SK-N-SH (cell line): ENCODE measurements around the gene ALX1.

Source experiments
- EP300 ChIP-seq, 2 experiments: IDR thresholded peaks; 2 replicates each; pipeline versions ENCODE4 v1.4.0 to v1.6.1; 2012; ENCODE audit warnings: borderline replicate concordance in 1 of 2, low read depth in 1 of 2, low read length in 1 of 2
- FOXJ3 ChIP-seq: sonication (generic); formaldehyde crosslinking; IDR thresholded peaks from 2 replicates; pipeline ENCODE4 v1.5.1; 2020; ENCODE audit warnings: mild to moderate bottlenecking, missing genetic modification reagents
- FOXM1 ChIP-seq: IDR thresholded peaks from 2 replicates; pipeline ENCODE4 v1.4.0; 2012; ENCODE audit warnings: low read depth, mild to moderate bottlenecking
- GABPA ChIP-seq: IDR thresholded peaks from 2 replicates; pipeline ENCODE4 v1.4.0; 2012; ENCODE audit warnings: low read depth, mild to moderate bottlenecking
- JUND ChIP-seq: IDR thresholded peaks from 2 replicates; pipeline ENCODE4 v1.4.0; 2012
- POLR2AphosphoS5 ChIP-seq: IDR thresholded peaks from 2 replicates; pipeline ENCODE4 v1.6.1; 2012; ENCODE audit warnings: low read depth, low read length
- RAD21 ChIP-seq: IDR thresholded peaks from 2 replicates; pipeline ENCODE4 v1.6.1; 2012; ENCODE audit warnings: mild to moderate bottlenecking, low read length
- SMC3 ChIP-seq: IDR thresholded peaks from 2 replicates; pipeline ENCODE4 v1.6.1; 2012; ENCODE audit warnings: low read depth, low read length, improper control_type of control experiment
- TAF1 ChIP-seq: IDR thresholded peaks from 2 replicates; pipeline ENCODE4 v1.6.1; 2012; ENCODE audit warnings: low read depth, mild to moderate bottlenecking, low read length, moderate library complexity, borderline replicate concordance
- TCF12 ChIP-seq: IDR thresholded peaks from 2 replicates; pipeline ENCODE4 v1.4.0; 2012
- TF ChIP-seq, protein P1 (sequence below): fragments of 200-600 bp; sonication (generic); IDR thresholded peaks from 2 replicates; pipeline ENCODE4 v1.6.1; 2017; ENCODE audit warnings: antibody characterized with exemption, mild to moderate bottlenecking, moderate library complexity
- TF ChIP-seq, protein P2 (sequence below): IDR thresholded peaks from 2 replicates; pipeline ENCODE4 v1.4.0; 2012; ENCODE audit warnings: low read depth
- TF ChIP-seq, protein P3 (sequence below): fragments of 150-350 bp; IDR thresholded peaks from 2 replicates; pipeline ENCODE4 v1.6.1; 2017; ENCODE audit warnings: antibody characterized with exemption, low read length, low read depth, borderline replicate concordance
- TF ChIP-seq, protein P4 (sequence below): IDR thresholded peaks from 2 replicates; pipeline ENCODE4 v1.4.0; 2012; ENCODE audit warnings: low read depth, borderline replicate concordance

DNA sequence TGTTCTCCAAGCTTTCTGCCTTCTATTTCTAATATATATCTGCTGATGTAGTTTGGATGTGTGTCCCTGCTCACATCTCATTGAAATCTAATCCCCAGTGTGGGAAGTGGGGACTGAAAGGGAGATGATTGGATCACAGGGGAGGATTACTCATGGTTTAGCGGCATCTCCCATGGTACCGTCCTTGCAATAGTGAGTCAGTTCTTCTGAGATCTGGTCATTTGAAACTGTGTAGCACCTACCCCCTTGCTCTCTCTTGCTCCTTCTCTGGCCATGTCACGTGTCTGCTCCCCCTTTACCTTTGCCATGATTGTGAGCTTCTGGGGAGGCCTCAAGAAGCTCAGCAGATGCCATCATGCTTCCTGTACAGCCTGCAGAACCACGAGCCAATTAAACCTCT, 26.2 kb upstream of the ALX1 start:
- TF ChIP-seq, protein P1, sequence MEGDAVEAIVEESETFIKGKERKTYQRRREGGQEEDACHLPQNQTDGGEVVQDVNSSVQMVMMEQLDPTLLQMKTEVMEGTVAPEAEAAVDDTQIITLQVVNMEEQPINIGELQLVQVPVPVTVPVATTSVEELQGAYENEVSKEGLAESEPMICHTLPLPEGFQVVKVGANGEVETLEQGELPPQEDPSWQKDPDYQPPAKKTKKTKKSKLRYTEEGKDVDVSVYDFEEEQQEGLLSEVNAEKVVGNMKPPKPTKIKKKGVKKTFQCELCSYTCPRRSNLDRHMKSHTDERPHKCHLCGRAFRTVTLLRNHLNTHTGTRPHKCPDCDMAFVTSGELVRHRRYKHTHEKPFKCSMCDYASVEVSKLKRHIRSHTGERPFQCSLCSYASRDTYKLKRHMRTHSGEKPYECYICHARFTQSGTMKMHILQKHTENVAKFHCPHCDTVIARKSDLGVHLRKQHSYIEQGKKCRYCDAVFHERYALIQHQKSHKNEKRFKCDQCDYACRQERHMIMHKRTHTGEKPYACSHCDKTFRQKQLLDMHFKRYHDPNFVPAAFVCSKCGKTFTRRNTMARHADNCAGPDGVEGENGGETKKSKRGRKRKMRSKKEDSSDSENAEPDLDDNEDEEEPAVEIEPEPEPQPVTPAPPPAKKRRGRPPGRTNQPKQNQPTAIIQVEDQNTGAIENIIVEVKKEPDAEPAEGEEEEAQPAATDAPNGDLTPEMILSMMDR, result no peak
- no peak for TF ChIP-seq FOXM1
- no peak for TF ChIP-seq GABPA
- TF ChIP-seq TCF12, result no peak
- TF ChIP-seq RAD21, result no peak
- no peak for TF ChIP-seq EP300 (IDR thresholded peaks at IDR 0.05; ENCODE audit: borderline replicate concordance in 1 of 2, low read depth in 1 of 2, low read length in 1 of 2)
- no peak for TF ChIP-seq SMC3
- TF ChIP-seq POLR2AphosphoS5, result no peak
- TF ChIP-seq, protein P2, sequence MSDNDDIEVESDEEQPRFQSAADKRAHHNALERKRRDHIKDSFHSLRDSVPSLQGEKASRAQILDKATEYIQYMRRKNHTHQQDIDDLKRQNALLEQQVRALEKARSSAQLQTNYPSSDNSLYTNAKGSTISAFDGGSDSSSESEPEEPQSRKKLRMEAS, result no peak
- no peak for TF ChIP-seq FOXJ3 (CRISPR knock-in tag)
- TF ChIP-seq, protein P3, sequence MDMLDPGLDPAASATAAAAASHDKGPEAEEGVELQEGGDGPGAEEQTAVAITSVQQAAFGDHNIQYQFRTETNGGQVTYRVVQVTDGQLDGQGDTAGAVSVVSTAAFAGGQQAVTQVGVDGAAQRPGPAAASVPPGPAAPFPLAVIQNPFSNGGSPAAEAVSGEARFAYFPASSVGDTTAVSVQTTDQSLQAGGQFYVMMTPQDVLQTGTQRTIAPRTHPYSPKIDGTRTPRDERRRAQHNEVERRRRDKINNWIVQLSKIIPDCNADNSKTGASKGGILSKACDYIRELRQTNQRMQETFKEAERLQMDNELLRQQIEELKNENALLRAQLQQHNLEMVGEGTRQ, result no peak
- TF ChIP-seq, protein P4, sequence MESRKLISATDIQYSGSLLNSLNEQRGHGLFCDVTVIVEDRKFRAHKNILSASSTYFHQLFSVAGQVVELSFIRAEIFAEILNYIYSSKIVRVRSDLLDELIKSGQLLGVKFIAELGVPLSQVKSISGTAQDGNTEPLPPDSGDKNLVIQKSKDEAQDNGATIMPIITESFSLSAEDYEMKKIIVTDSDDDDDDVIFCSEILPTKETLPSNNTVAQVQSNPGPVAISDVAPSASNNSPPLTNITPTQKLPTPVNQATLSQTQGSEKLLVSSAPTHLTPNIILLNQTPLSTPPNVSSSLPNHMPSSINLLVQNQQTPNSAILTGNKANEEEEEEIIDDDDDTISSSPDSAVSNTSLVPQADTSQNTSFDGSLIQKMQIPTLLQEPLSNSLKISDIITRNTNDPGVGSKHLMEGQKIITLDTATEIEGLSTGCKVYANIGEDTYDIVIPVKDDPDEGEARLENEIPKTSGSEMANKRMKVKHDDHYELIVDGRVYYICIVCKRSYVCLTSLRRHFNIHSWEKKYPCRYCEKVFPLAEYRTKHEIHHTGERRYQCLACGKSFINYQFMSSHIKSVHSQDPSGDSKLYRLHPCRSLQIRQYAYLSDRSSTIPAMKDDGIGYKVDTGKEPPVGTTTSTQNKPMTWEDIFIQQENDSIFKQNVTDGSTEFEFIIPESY, result no peak
- TF ChIP-seq JUND, result no peak
- no peak for TF ChIP-seq TAF1
